K562 (cell line): Measurements from ENCODE around the gene TCOF1. TPM values are rescaled to one million over a fixed set of nuclear protein-coding genes. Genes with fewer than 3 reads are reported as not detected.

Source experiments
- ARID3A ChIP-seq: IDR thresholded peaks from 2 replicates; pipeline ENCODE4 v1.6.1; 2012; ENCODE audit warnings: low read depth, low read length, improper control_type of control experiment, borderline replicate concordance
- ARID4B ChIP-seq: sonication (generic); formaldehyde crosslinking; IDR thresholded peaks from 2 replicates; pipeline ENCODE4 v1.8.0; 2022; ENCODE audit warnings: mild to moderate bottlenecking, missing genetic modification reagents
- E2F8 ChIP-seq: fragments of 450-650 bp; IDR thresholded peaks from 2 replicates; pipeline ENCODE4 v1.7.1; 2018; ENCODE audit warnings: mild to moderate bottlenecking, low read depth; ENCODE audit not compliant: partially characterized antibody
- FOS ChIP-seq: IDR thresholded peaks from 3 replicates; pipeline ENCODE4 v1.6.1; 2011; ENCODE audit not compliant: insufficient read length; ENCODE audit errors: extremely low read depth
- GTF2A2 ChIP-seq: IDR thresholded peaks from 2 replicates; pipeline ENCODE4 v1.6.1; 2016; ENCODE audit warnings: mild to moderate bottlenecking, missing genetic modification characterization, missing compliant biosample characterization
- KDM5B ChIP-seq: fragments of 200-600 bp; sonication (generic); IDR thresholded peaks from 2 replicates; pipeline ENCODE4 v1.6.1; 2012; ENCODE audit warnings: low read depth, mild to moderate bottlenecking, moderate library complexity, low read length, control low read depth, inconsistent platforms; ENCODE audit not compliant: insufficient replicate concordance
- MCM7 ChIP-seq, 2 experiments: fragments of 450-650 bp; IDR thresholded peaks; 2 replicates each; pipeline ENCODE4 v1.6.1; 2016 to 2018
- NR2C1 ChIP-seq, 2 experiments: fragments of 450-650 bp; IDR thresholded peaks; 2 replicates each; pipeline ENCODE4 v1.6.1; 2017; ENCODE audit warnings: mild to moderate bottlenecking in 2 of 2, antibody characterized with exemption in 1 of 2, inconsistent platforms in 1 of 2, missing compliant biosample characterization in 1 of 2, missing genetic modification characterization in 1 of 2
- RAD21 ChIP-seq, 2 experiments: fragments of 250-450 bp in 1 of 2; fragments of 450-650 bp in 1 of 2; sonication (Bioruptor Pico) in 1 of 2; formaldehyde crosslinking in 1 of 2; IDR thresholded peaks in 1 of 2; conservative IDR thresholded peaks in 1 of 2; 2 replicates each; pipeline versions ENCODE4 v1.4.0 to v1.8.0; 2020 to 2022; ENCODE audit warnings: mild to moderate bottlenecking in 2 of 2, moderate library complexity in 1 of 2
- RBM39 ChIP-seq: fragments of 200-400 bp; formaldehyde crosslinking; optimal IDR thresholded peaks from 2 replicates; pipeline ENCODE3; 2018; ENCODE audit warnings: low read depth, low read length
- RFX7 ChIP-seq: fragments of 250-450 bp; sonication (Bioruptor Pico); IDR thresholded peaks from 2 replicates; pipeline ENCODE4 v1.5.1; 2021; ENCODE audit warnings: mild to moderate bottlenecking
- SMARCA5 ChIP-seq: fragments of 450-650 bp; IDR thresholded peaks from 2 replicates; pipeline ENCODE4 v1.6.1; 2016
- TBL1XR1 ChIP-seq, 2 experiments: IDR thresholded peaks; 2 replicates each; pipeline ENCODE4 v1.6.1; 2012; ENCODE audit warnings: improper control_type of control experiment in 2 of 2, low read length in 2 of 2, mild to moderate bottlenecking in 1 of 2
- ZNF143 ChIP-seq: sonication (generic); formaldehyde crosslinking; IDR thresholded peaks from 2 replicates; pipeline ENCODE4 v1.9.0; 2022; ENCODE audit warnings: mild to moderate bottlenecking, missing genetic modification reagents
- ZNF232 ChIP-seq: sonication (generic); formaldehyde crosslinking; IDR thresholded peaks from 2 replicates; pipeline ENCODE4 v1.8.0; 2022; ENCODE audit warnings: mild to moderate bottlenecking, missing genetic modification reagents
- ZNF444 ChIP-seq: fragments of 250-450 bp; sonication (Bioruptor Pico); IDR thresholded peaks from 2 replicates; pipeline ENCODE4 v1.4.0; 2020; ENCODE audit warnings: mild to moderate bottlenecking, moderate library complexity
- ZNF76 ChIP-seq: fragments of 250-450 bp; sonication (Bioruptor Pico); IDR thresholded peaks from 2 replicates; pipeline ENCODE4 v1.4.0; 2020; ENCODE audit warnings: mild to moderate bottlenecking, moderate library complexity, borderline replicate concordance
- polyA plus RNA-seq, 8 experiments: library from polyadenylated mRNA; depleted of rRNA in 4 of 8; stranded (reverse) in 5 of 8; unstranded in 3 of 8; fragments of >200 nt; fragmentation: Nextera tagmentation in 2 of 8; fragmentation: Illumina TruSeq in 1 of 8; extraction: Ambion mirVana in 2 of 8; extraction: Trizol in 1 of 8; gene quantifications; 2 replicates each; pipeline versions ENCODE4 v1.2.1 to v1.2.3, GENCODE V29; 2011 to 2014; ENCODE audit warnings: inconsistent platforms in 1 of 8, missing spikeins in 1 of 8
- total RNA-seq, 7 experiments: library from RNA; depleted of rRNA in 6 of 7; stranded (reverse); fragments of >200 nt in 6 of 7; fragmentation: Illumina TruSeq in 2 of 7; extraction: Trizol in 2 of 7; gene quantifications; 2 replicates each; pipeline versions ENCODE4 v1.2.1 to v1.2.3, GENCODE V29; 2011 to 2021; ENCODE audit warnings: low replicate concordance in 1 of 7

Gene TCOF1
- total and polyA plus RNA-seq, 9 of the 15 experiments (the other 6 are each of a cell fraction or from before 2014, with no cell fraction given), result 9.8 to 134 (median 61.7) TPM

- TF ChIP-seq ZNF232 (CRISPR knock-in tag) (no peak), MCM7 (IDR thresholded peaks at IDR 0.05) (no peak), KDM5B (peak; percentile 39), SMARCA5 (no peak), ZNF76 (CRISPR knock-in tag) (no peak), RFX7 (no peak), TBL1XR1 (IDR thresholded peaks at IDR 0.05; ENCODE audit: low read length in 2 of 2) (no peak), E2F8 (no peak), NR2C1 (IDR thresholded peaks at IDR 0.05) (peak; percentile 93), NR2C1 (tag; IDR thresholded peaks at IDR 0.05) (peak; percentile 96), ARID4B (CRISPR knock-in tag) (peak; percentile 46), RAD21 (CRISPR knock-in tag; conservative IDR thresholded peaks at IDR 0.05 in 1 of 2, IDR thresholded peaks at IDR 0.05 in 1 of 2) (no peak), FOS (no peak), ZNF444 (CRISPR knock-in tag) (no peak), ZNF143 (CRISPR knock-in tag) (peak; percentile 89), GTF2A2 (tag) (no peak), ARID3A (no peak), RBM39 (no peak)
Measured at GRCh38 chr5:150357326-150358260, at the start of gene TCOF1 (continued).
